ENCODE results near the gene AMER2. TPM values are rescaled to one million over a fixed set of nuclear protein-coding genes. Genes with fewer than 3 reads are reported as not detected.

AMER2 gene
- polyA plus RNA-seq, 1 experiment = not detected

- DNase-seq (ENCODE audit: low read depth) = peak; percentile 24
- Histone ChIP-seq H3K4me3 (ENCODE audit: low read depth, low read length) (no peak overlapping the region), H3K36me3 (ENCODE audit: control insufficient read depth, insufficient read depth, low read length) (no peaks in the 10 kb centered on the region), H3K27me3 (ENCODE audit: control insufficient read depth, insufficient read depth, low read length) (no peaks in the 10 kb centered on the region; the same call in 1 of the 2 replicates)
- CTCF ChIA-PET = interaction anchor here (0.7 to 1.5 kb wide), 2 partner anchors 15 to 19 kb away, joined by 3 to 6 read pairs; no protein-coding TSS in a partner anchor
- POLR2A ChIA-PET = no interaction called here
- TF ChIP-seq CTCF (IDR thresholded peaks at IDR 0.05; ENCODE audit: insufficient read depth, low read depth, low read length) = peak; percentile 30; the same call in 1 of the 2 replicates
Observed at GRCh38 chr13:25214491-25215252, 42.6 kb upstream of the AMER2 start.

GRCh38 chr13:25213715-25214114, 41.6 kb upstream of the AMER2 start:
- Histone ChIP-seq H3K36me3 (ENCODE audit: control insufficient read depth, insufficient read depth, low read length) (no peaks in the 10 kb centered on the region), H3K27me3 (ENCODE audit: control insufficient read depth, insufficient read depth, low read length) (no peaks in the 10 kb centered on the region; the same call in 1 of the 2 replicates), H3K4me3 (ENCODE audit: low read depth, low read length) (no peak overlapping the region)
- ChIA-PET POLR2A (no interaction called here), CTCF (interaction anchor here (0.9 to 1.5 kb wide), 2 partner anchors 9 to 20 kb away, joined by 4 to 6 read pairs; no protein-coding TSS in a partner anchor)
- no peak for DNase-seq (ENCODE audit: low read depth)
- no peak for TF ChIP-seq CTCF (IDR thresholded peaks at IDR 0.05; ENCODE audit: insufficient read depth, low read depth, low read length)

- no peak for DNase-seq (ENCODE audit: low read depth)
- Histone ChIP-seq H3K4me3 (ENCODE audit: low read depth, low read length) (no peak overlapping the region), H3K27me3 (ENCODE audit: control insufficient read depth, insufficient read depth, low read length) (no peaks in the 10 kb centered on the region; the same call in 1 of the 2 replicates), H3K36me3 (ENCODE audit: control insufficient read depth, insufficient read depth, low read length) (no peaks in the 10 kb centered on the region)
- CTCF ChIA-PET = interaction anchor here (0.9 kb wide), 1 partner anchor 14 kb away, joined by 3 read pairs; no protein-coding TSS in a partner anchor
- no peak for TF ChIP-seq CTCF (IDR thresholded peaks at IDR 0.05; ENCODE audit: insufficient read depth, low read depth, low read length)
- POLR2A ChIA-PET = no interaction called here
Observed at GRCh38 chr13:25210842-25211569, 38.9 kb upstream of the AMER2 start.

DNA sequence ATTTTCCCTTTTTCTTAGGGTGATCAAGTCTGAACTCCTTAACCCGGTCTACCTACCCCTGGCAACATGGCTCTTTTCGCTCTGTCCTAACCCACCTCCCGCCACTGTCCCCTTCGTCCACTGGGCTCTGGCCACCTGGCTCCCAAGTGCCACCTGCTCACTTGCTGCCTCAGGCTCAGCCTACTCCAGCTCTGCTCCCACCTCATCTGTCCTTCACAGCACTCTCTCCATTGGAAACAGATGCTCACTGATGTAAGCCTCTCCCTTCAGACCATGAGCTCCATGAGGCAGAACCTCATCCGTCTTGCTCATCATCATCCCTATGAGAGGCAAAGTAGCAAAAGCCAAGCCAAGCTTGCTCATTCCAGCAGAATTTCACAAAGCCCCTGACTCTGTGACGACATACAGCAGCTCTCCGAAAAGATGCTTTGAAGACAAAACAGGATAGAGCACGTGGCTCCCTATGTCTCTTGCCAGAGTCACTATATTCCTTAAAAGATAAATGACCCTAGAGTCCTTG, 35.3 kb upstream of the AMER2 start:
- Histone ChIP-seq H3K36me3 (ENCODE audit: control insufficient read depth, insufficient read depth, low read length) (no peaks in the 10 kb centered on the region), H3K27me3 (ENCODE audit: control insufficient read depth, insufficient read depth, low read length) (no peaks in the 10 kb centered on the region; the same call in 1 of the 2 replicates), H3K4me3 (ENCODE audit: low read depth, low read length) (no peak overlapping the region)
- ChIA-PET CTCF (no interaction called here), POLR2A (no interaction called here)
- TF ChIP-seq CTCF (IDR thresholded peaks at IDR 0.05; ENCODE audit: insufficient read depth, low read depth, low read length) = no peak
- DNase-seq (ENCODE audit: low read depth) = no peak

GRCh38 chr13:25204863-25205262, 32.8 kb upstream of the AMER2 start:
- Histone ChIP-seq H3K27me3 (ENCODE audit: control insufficient read depth, insufficient read depth, low read length) (no peaks in the 10 kb centered on the region; the same call in 1 of the 2 replicates), H3K36me3 (ENCODE audit: control insufficient read depth, insufficient read depth, low read length) (no peaks in the 10 kb centered on the region), H3K4me3 (ENCODE audit: low read depth, low read length) (no peak overlapping the region)
- ChIA-PET CTCF (no interaction called here), POLR2A (no interaction called here)
- no peak for DNase-seq (ENCODE audit: low read depth)
- TF ChIP-seq CTCF (IDR thresholded peaks at IDR 0.05; ENCODE audit: insufficient read depth, low read depth, low read length) = no peak
